Endothelial cell of umbilical vein (primary cell): Measurements from ENCODE around the gene PCDHGA8. TPM values are rescaled to one million over a fixed set of nuclear protein-coding genes. Genes with fewer than 3 reads are reported as not detected.

ENCODE experiments used
- BruUV-seq: library from RNA; stranded (reverse); fragments of 400-500 nt; replicated peaks from 2 replicates; lab custom pipeline; 2021; lab: Mats Ljungman, UMichigan
- CTCF ChIA-PET: fragments of 300-600, 350-600 bp; sonication (Branson Sonifier 250); formaldehyde crosslinking; loops from one replicate; lab custom pipeline; 2021; ENCODE audit warnings: antibody characterized with exemption, inconsistent platforms; lab: Charles Lee
- POLR2A ChIA-PET: fragments of 300-600, 350-600 bp; sonication (Branson Sonifier 250); formaldehyde crosslinking; loops from one replicate; lab custom pipeline; 2021; ENCODE audit warnings: antibody characterized with exemption, inconsistent platforms; lab: Charles Lee
- DNase-seq: peaks from one replicate; pipeline ENCODE4 v3.0.0-alpha.2; 2011; ENCODE audit warnings: low read depth, low spot score
- FAIRE-seq: peaks from 2 replicates; lab custom pipeline; 2011; peaks lifted over from hg19 to GRCh38; lab: Jason Lieb, UNC
- H2AFZ ChIP-seq: 2 replicates; pipeline ENCODE4 v1.6.0; 2012; ENCODE audit warnings: low read depth, low read length, control low read depth, inconsistent platforms
- H3K27ac ChIP-seq: 2 replicates; pipeline ENCODE4 v1.5.1; 2011; ENCODE audit warnings: low read depth, mild to moderate bottlenecking, control low read depth, low read length, moderate library complexity; ENCODE audit not compliant: insufficient read depth
- H3K27me3 ChIP-seq, 2 experiments: 2 replicates each; pipeline versions ENCODE4 v1.6.0 to v1.6.1; 2011; ENCODE audit warnings: low read length in 2 of 2, mixed read lengths in 1 of 2; ENCODE audit not compliant: control insufficient read depth in 2 of 2, insufficient read depth in 2 of 2
- H3K36me3 ChIP-seq, 2 experiments: 2 replicates in 1 of 2; 3 replicates in 1 of 2; pipeline ENCODE4 v1.5.1; 2011; ENCODE audit warnings: low read length in 2 of 2, mild to moderate bottlenecking in 1 of 2, moderate library complexity in 1 of 2; ENCODE audit not compliant: control insufficient read depth in 2 of 2, insufficient read depth in 2 of 2; ENCODE audit errors: extremely low read depth in 1 of 2
- H3K4me1 ChIP-seq: 3 replicates; pipeline ENCODE4 v1.5.1; 2011; ENCODE audit warnings: mild to moderate bottlenecking, low read length; ENCODE audit not compliant: control insufficient read depth, insufficient read depth; ENCODE audit errors: extremely low read depth
- H3K4me2 ChIP-seq: 2 replicates; pipeline ENCODE4 v1.6.1; 2011; ENCODE audit warnings: low read length, control low read depth, mixed read lengths; ENCODE audit not compliant: insufficient read depth
- H3K4me3 ChIP-seq, 3 experiments: fragments of 200-600 bp in 1 of 3; sonication (generic), shearing (Covaris generic) in 1 of 3; replicated peaks in 1 of 3; 2 replicates each; pipeline ENCODE4 v1.5.1; 2011 to 2016; ENCODE audit warnings: control low read depth in 3 of 3, low read length in 3 of 3, mild to moderate bottlenecking in 2 of 3, inconsistent platforms in 1 of 3, low read depth in 1 of 3, moderate library complexity in 1 of 3; ENCODE audit not compliant: insufficient read depth in 1 of 3
- H3K79me2 ChIP-seq: 2 replicates; pipeline ENCODE4 v1.6.0; 2012; ENCODE audit warnings: low read length, inconsistent platforms; ENCODE audit not compliant: control insufficient read depth, insufficient read depth
- H3K9ac ChIP-seq: replicated peaks from 2 replicates; pipeline ENCODE3; 2011; ENCODE audit warnings: low read length, control low read depth; ENCODE audit not compliant: insufficient read depth; ENCODE audit errors: extremely low read depth
- H3K9me1 ChIP-seq: replicated peaks from 3 replicates; pipeline ENCODE4 v1.6.0; 2011; ENCODE audit warnings: mild to moderate bottlenecking, low read length; ENCODE audit not compliant: control insufficient read depth, insufficient read depth; ENCODE audit errors: extremely low read depth
- H3K9me3 ChIP-seq: replicated peaks from 2 replicates; pipeline ENCODE4 v1.5.1; 2012; ENCODE audit warnings: low read length, inconsistent platforms; ENCODE audit not compliant: control insufficient read depth, insufficient read depth
- H4K20me1 ChIP-seq: replicated peaks from 2 replicates; pipeline ENCODE3; 2011; ENCODE audit warnings: mild to moderate bottlenecking, low read length; ENCODE audit not compliant: control insufficient read depth, insufficient read depth; ENCODE audit errors: extremely low read depth
- CTCF ChIP-seq, 2 donors: IDR thresholded peaks; 1 replicate in 1 of 2; 2 replicates in 1 of 2; pipeline ENCODE4 v1.5.1; 2011; ENCODE audit warnings: low read length in 2 of 2, mild to moderate bottlenecking in 2 of 2, moderate library complexity in 2 of 2, control low read depth in 1 of 2, inconsistent platforms in 1 of 2, low read depth in 1 of 2; ENCODE audit not compliant: insufficient read depth in 1 of 2; ENCODE audit errors: extremely low read depth in 1 of 2
- EZH2 ChIP-seq: IDR thresholded peaks from 2 replicates; pipeline ENCODE4 v1.6.1; 2012; ENCODE audit warnings: borderline replicate concordance, low read depth, mild to moderate bottlenecking, moderate library complexity, low read length, inconsistent platforms; ENCODE audit not compliant: severe bottlenecking
- GATA2 ChIP-seq: IDR thresholded peaks from 2 replicates; pipeline ENCODE4 v1.7.0; 2011; ENCODE audit warnings: low read depth, mild to moderate bottlenecking, moderate library complexity, mixed read lengths, low read length; ENCODE audit not compliant: insufficient read length, insufficient read depth
- POLR2AphosphoS5 ChIP-seq: IDR thresholded peaks from 2 replicates; pipeline ENCODE4 v1.6.1; 2012; ENCODE audit warnings: low read depth, mild to moderate bottlenecking, control low read depth, low read length, moderate library complexity; ENCODE audit not compliant: insufficient read depth
- dilution Hi-C: fragments of 300-500 bp; cut with MboI; formaldehyde crosslinking; loops from one replicate; pipeline ENCODE4 v1.15.0; 2019; ENCODE audit warnings: low sequenced_read_pairs; ENCODE audit not compliant: extremely low pct_ligation_motif_present
- intact Hi-C: fragments of 100-400 bp; cut with micrococcal nuclease; formaldehyde crosslinking; loops from one replicate; pipeline ENCODE4 v1.10.0; 2022
- polyA plus RNA-seq, 4 experiments: library from polyadenylated mRNA; depleted of rRNA in 3 of 4; stranded (reverse) in 3 of 4; unstranded in 1 of 4; fragments of >200 nt; gene quantifications; 2 replicates each; pipeline versions ENCODE4 v1.2.1 to v1.2.3, GENCODE V29; 2011 to 2012; ENCODE audit warnings: missing spikeins in 1 of 4
- total RNA-seq: library from RNA; stranded (reverse); gene quantifications from 2 replicates; pipeline ENCODE4 v1.2.3, GENCODE V29; 2021

Gene PCDHGA8
- total and polyA plus RNA-seq, 2 donors (not counting 3 experiments of a cell fraction or from before 2014, with no cell fraction given): 0.44 to 0.95 TPM

DNA sequence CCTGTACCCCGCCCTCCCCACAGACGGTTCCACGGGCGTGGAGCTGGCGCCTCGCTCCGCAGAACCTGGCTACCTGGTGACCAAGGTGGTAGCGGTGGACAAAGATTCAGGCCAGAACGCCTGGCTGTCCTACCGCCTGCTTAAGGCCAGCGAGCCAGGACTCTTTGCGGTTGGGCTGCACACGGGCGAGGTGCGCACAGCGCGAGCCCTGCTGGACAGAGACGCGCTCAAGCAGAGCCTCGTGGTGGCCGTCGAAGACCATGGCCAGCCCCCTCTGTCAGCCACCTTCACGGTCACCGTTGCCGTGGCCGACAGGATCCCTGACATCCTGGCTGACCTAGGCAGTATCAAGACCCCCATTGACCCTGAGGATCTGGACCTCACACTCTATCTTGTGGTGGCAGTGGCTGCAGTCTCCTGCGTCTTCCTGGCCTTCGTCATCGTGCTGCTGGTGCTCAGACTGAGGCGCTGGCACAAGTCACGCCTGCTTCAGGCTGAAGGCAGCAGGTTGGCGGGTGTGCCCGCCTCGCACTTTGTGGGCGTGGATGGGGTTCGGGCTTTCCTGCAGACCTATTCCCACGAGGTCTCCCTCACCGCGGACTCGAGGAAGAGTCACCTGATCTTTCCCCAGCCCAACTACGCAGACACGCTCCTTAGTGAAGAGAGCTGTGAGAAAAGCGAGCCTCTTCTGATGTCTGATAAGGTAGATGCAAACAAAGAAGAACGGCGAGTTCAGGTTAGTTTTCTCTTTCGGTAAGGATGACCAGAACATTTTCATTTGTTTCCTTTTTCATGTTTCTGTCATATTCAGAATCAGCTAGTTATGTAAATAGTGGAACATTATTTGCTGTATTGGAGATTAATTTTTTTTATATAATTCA lies 26.2 kb upstream of the PCDHGA8 start:
- Histone ChIP-seq H3K79me2 (no peaks in the 10 kb centered on the region), H3K27ac (no peak overlapping the region), H3K4me3 (no peak overlapping the region), H3K9me3 (peaks cover 2% of the 10 kb centered on the region), H3K9me1 (no peaks in the 10 kb centered on the region), H2AFZ (no peak overlapping the region), H4K20me1 (no peaks in the 10 kb centered on the region), H3K4me2 (no peak overlapping the region), H3K4me1 (no peaks in the 10 kb centered on the region), H3K36me3 (no peaks in the 10 kb centered on the region), H3K27me3 (peaks cover 52 to 90% of the 10 kb centered on the region in 2 experiments), H3K9ac (no peak overlapping the region)
- no peak for TF ChIP-seq POLR2AphosphoS5
- TF ChIP-seq EZH2: peak; percentile 39
- no TSS peak for BruUV-seq
- no peak for DNase-seq
- FAIRE-seq: no peak
- dilution Hi-C loops (no loop called here), intact Hi-C loops (no loop called here)
- CTCF ChIA-PET: interaction anchor here (0.8 to 1.3 kb wide), 2 partner anchors 22 to 36 kb away, joined by 3 read pairs; partner anchors contain the start of genes PCDHGA1 and PCDHGA3
- POLR2A ChIA-PET: no interaction called here

GRCh38 chr5:141369994-141370848 lies 22.2 kb upstream of the PCDHGA8 start, which contains the start of gene PCDHGB3:
Gene PCDHGB3, plus strand, starts transcription at chr5:141370242. Its CDS starts 153 bp downstream, at chr5:141370395.
- no peak within 1 kb of the TSS for H3K9ac ChIP-seq
- peaks cover 40 to 91% of the 10 kb centered on the region in 2 experiments for H3K27me3 ChIP-seq
- H3K79me2 ChIP-seq: no peaks in the 10 kb centered on the region
- H3K4me1 ChIP-seq: no peaks in the 10 kb centered on the region
- no peaks in the 10 kb centered on the region for H3K36me3 ChIP-seq
- H4K20me1 ChIP-seq: no peaks in the 10 kb centered on the region
- no peak for TF ChIP-seq GATA2
- TF ChIP-seq CTCF (IDR thresholded peaks at IDR 0.05; ENCODE audit: extremely low read depth in 1 of 2, insufficient read depth in 1 of 2, low read depth in 1 of 2, low read length in 2 of 2): peak in 1 of 2 donors; percentile 24
- H3K9me1 ChIP-seq: no peaks in the 10 kb centered on the region
- H3K4me3 ChIP-seq: peak within 1 kb of the TSS in 1 of 3 experiments; percentile 23
- DNase-seq: peak; percentile 40
- peaks cover under 1% of the 10 kb centered on the region for H3K9me3 ChIP-seq
- ChIA-PET CTCF (interaction anchor here (0.5 to 3.5 kb wide), 35 partner anchors 10 to 249 kb away, joined by 3 to 57 read pairs (median 5); partner anchors contain the start of genes DIAPH1, PCDHB14, PCDHB15 and PCDHGA1), POLR2A (no interaction called here)
- dilution Hi-C loops (no loop called here), intact Hi-C loops (loop anchor here (1.0 to 5.0 kb wide), 2 partner anchors 52 to 191 kb away; partner anchors contain the start of gene PCDHGA11)
- no peak within 1 kb of the TSS for H3K27ac ChIP-seq
- H3K4me2 ChIP-seq: peak within 1 kb of the TSS; percentile 45
- TSS peak; percentile 11 for BruUV-seq
- H2AFZ ChIP-seq: no peak within 1 kb of the TSS
- FAIRE-seq: no peak
